ENCODE measurements around the gene IL33. TPM values are rescaled to one million over a fixed set of nuclear protein-coding genes. Genes with fewer than 3 reads are reported as not detected.
A peak's percentile ranks its signal among the peaks of the same experiment; 100 is the strongest.

The IL33 gene
- total RNA-seq, 2 experiments from 2014 or later, result not detected

- POLR2A ChIA-PET, result no interaction called here
- Mint-ChIP-seq H3K4me3 (no peak overlapping the region), H3K36me3 (ENCODE audit: low read depth) (no peaks in the 10 kb centered on the region), H3K9me3 (no peaks in the 10 kb centered on the region), H3K27me3 (peaks cover 7% of the 10 kb centered on the region), H3K4me1 (ENCODE audit: low read depth) (no peaks in the 10 kb centered on the region), H3K27ac (no peak overlapping the region)
- no peak for DNase-seq
- CTCF ChIA-PET, result interaction anchor here (0.7 kb wide), 1 partner anchor 278 kb away, joined by 3 read pairs; no protein-coding TSS in a partner anchor
- ATAC-seq, result no peak
- intact Hi-C loops (cut with micrococcal nuclease), result no loop called here
- no peak for TF ChIP-seq CTCF (IDR thresholded peaks at IDR 0.05)
Observed at GRCh38 chr9:6304232-6304631, 88.6 kb downstream of the IL33 start.

GRCh38 chr9:6305954-6306563, 90.5 kb downstream of the IL33 start:
- Mint-ChIP-seq H3K4me1 (ENCODE audit: low read depth) (no peaks in the 10 kb centered on the region), H3K9me3 (no peaks in the 10 kb centered on the region), H3K27ac (no peak overlapping the region), H3K36me3 (ENCODE audit: low read depth) (no peaks in the 10 kb centered on the region), H3K4me3 (no peak overlapping the region), H3K27me3 (peaks cover 3% of the 10 kb centered on the region)
- CTCF ChIA-PET, result interaction anchor here (0.7 to 2.4 kb wide), 19 partner anchors 8 to 421 kb away, joined by 3 to 27 read pairs (median 3); partner anchors contain the start of gene IL33
- DNase-seq (no peak), ATAC-seq (no peak)
- POLR2A ChIA-PET, result interaction anchor here (1.0 kb wide), 1 partner anchor 10 kb away, joined by 3 read pairs; no protein-coding TSS in a partner anchor
- intact Hi-C loops (cut with micrococcal nuclease), result loop anchor here (2.0 kb wide), 1 partner anchor 251 kb away; no protein-coding TSS in a partner anchor
- peak; percentile 35 for TF ChIP-seq CTCF (IDR thresholded peaks at IDR 0.05)

Other genes starting within 250 kb of the IL33 start
- gene RANBP6, start 200.2 kb upstream of the IL33 start, total RNA-seq, result 10 to 100 TPM; 16.2 to 17.1 TPM
- gene TPD52L3, start 112.6 kb downstream of the IL33 start, total RNA-seq, result not detected
- gene UHRF2, start 197.4 kb downstream of the IL33 start, total RNA-seq, result 10 to 100 TPM; 57.0 to 60.1 TPM